ENCODE results near the gene VPS52. TPM values are rescaled to one million over a fixed set of nuclear protein-coding genes. Genes with fewer than 3 reads are reported as not detected.
"Not testable (repeated sequence)": the region's sequence is repeated elsewhere in the genome, so short reads cannot be mapped to it uniquely, and the experiment has no call there.

Gene VPS52
- polyA plus RNA-seq, 1 donor from 2014 or later: 29.1 TPM

GRCh38 chr6:33272275-33273128 is 826 bp upstream of the VPS52 start:
- Histone ChIP-seq H3K9me2 (ENCODE audit: insufficient read depth, low read length) (no peaks in the 10 kb centered on the region), H3K27me3 (ENCODE audit: insufficient read depth, low read depth, low read length) (no peaks in the 10 kb centered on the region), H3K9me3 (ENCODE audit: low read length) (no peaks in the 10 kb centered on the region), H3K4me2 (ENCODE audit: low read length) (peak overlapping the region; percentile 97), H3F3A (ENCODE audit: insufficient read depth, low read length, poor library complexity, severe bottlenecking) (no peaks in the 10 kb centered on the region), H4K20me1 (ENCODE audit: insufficient read depth) (no peaks in the 10 kb centered on the region), H3K79me2 (replicated peaks; ENCODE audit: insufficient read depth, low read length) (peaks cover 19% of the 10 kb centered on the region), H3K9ac (ENCODE audit: low read length) (peak overlapping the region; percentile 86), H2AFZ (ENCODE audit: low read depth, low read length) (no peak overlapping the region), H3K27ac (ENCODE audit: low read length) (peak overlapping the region; percentile 97), H3K4me3 (ENCODE audit: low read length) (peak overlapping the region; percentile 71), H3K36me3 (ENCODE audit: insufficient read depth, low read length) (no peaks in the 10 kb centered on the region)
- TF ChIP-seq EP300 (conservative IDR thresholded peaks at IDR 0.05; ENCODE audit: poor library complexity, severe bottlenecking) (no peak), POLR2AphosphoS5 (IDR thresholded peaks at IDR 0.05) (no peak), EZH2 (IDR thresholded peaks at IDR 0.05; ENCODE audit: borderline replicate concordance, insufficient read depth, low read length, poor library complexity, severe bottlenecking) (no peak), CTCF (IDR thresholded peaks at IDR 0.05; ENCODE audit: poor library complexity, severe bottlenecking) (no peak)

- no peaks in the 10 kb centered on the region for H3K36me3 ChIP-seq (ENCODE audit: insufficient read depth, low read length)
- H3K79me2 ChIP-seq (replicated peaks; ENCODE audit: insufficient read depth, low read length): peaks cover 19% of the 10 kb centered on the region
- H3K27ac ChIP-seq (ENCODE audit: low read length): peak overlapping the region; percentile 97
- no peaks in the 10 kb centered on the region for H3F3A ChIP-seq (ENCODE audit: insufficient read depth, low read length, poor library complexity, severe bottlenecking)
- H3K9ac ChIP-seq (ENCODE audit: low read length): peak overlapping the region; percentile 86
- peak overlapping the region; percentile 71 for H3K4me3 ChIP-seq (ENCODE audit: low read length)
- no peaks in the 10 kb centered on the region for H3K9me2 ChIP-seq (ENCODE audit: insufficient read depth, low read length)
- no peaks in the 10 kb centered on the region for H3K9me3 ChIP-seq (ENCODE audit: low read length)
- no peaks in the 10 kb centered on the region for H4K20me1 ChIP-seq (ENCODE audit: insufficient read depth)
- H3K4me2 ChIP-seq (ENCODE audit: low read length): peak overlapping the region; percentile 40
- H3K27me3 ChIP-seq (ENCODE audit: insufficient read depth, low read depth, low read length): no peaks in the 10 kb centered on the region
- H2AFZ ChIP-seq (ENCODE audit: low read depth, low read length): peak overlapping the region; percentile 74
- TF ChIP-seq MXI1 (conservative IDR thresholded peaks at IDR 0.05; ENCODE audit: poor library complexity, severe bottlenecking): no peak
- TF ChIP-seq CTCF (IDR thresholded peaks at IDR 0.05; ENCODE audit: poor library complexity, severe bottlenecking): no peak
These were observed 584 bp downstream of the VPS52 start for GRCh38 chr6:33271117-33271467.

DNA sequence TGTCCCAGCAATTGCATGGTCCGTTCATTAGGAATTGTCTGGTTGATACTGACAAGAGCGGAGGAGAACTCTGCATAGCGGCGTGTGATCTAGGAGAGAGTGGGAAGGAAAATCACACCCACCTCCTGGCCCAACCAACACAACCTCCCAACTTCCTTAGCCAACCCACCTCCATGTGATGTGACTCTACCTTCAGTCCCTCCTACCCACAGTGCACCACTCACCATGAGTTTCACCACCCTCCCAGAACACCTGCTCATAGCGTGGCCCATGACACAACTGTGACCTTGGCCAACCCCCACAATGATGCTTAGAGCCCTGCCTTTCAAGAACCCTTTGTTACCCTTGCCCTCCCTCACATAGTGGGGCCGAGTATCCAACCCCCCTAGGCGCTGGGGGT is 7.7 kb downstream of the VPS52 start:
- Histone ChIP-seq H3K4me2 (ENCODE audit: low read length) (no peak overlapping the region), H3K9ac (ENCODE audit: low read length) (no peak overlapping the region), H4K20me1 (ENCODE audit: insufficient read depth) (no peaks in the 10 kb centered on the region), H3K27ac (ENCODE audit: low read length) (no peak overlapping the region), H3F3A (ENCODE audit: insufficient read depth, low read length, poor library complexity, severe bottlenecking) (no peaks in the 10 kb centered on the region), H3K4me3 (ENCODE audit: low read length) (no peak overlapping the region), H2AFZ (ENCODE audit: low read depth, low read length) (no peak overlapping the region), H3K36me3 (ENCODE audit: insufficient read depth, low read length) (no peaks in the 10 kb centered on the region), H3K9me2 (ENCODE audit: insufficient read depth, low read length) (no peaks in the 10 kb centered on the region), H3K79me2 (replicated peaks; ENCODE audit: insufficient read depth, low read length) (no peaks in the 10 kb centered on the region), H3K27me3 (ENCODE audit: insufficient read depth, low read depth, low read length) (no peaks in the 10 kb centered on the region), H3K9me3 (ENCODE audit: low read length) (no peaks in the 10 kb centered on the region)
- TF ChIP-seq REST (IDR thresholded peaks at IDR 0.05; ENCODE audit: borderline replicate concordance) (no peak), MXI1 (conservative IDR thresholded peaks at IDR 0.05; ENCODE audit: poor library complexity, severe bottlenecking) (no peak), EZH2 (IDR thresholded peaks at IDR 0.05; ENCODE audit: borderline replicate concordance, insufficient read depth, low read length, poor library complexity, severe bottlenecking) (no peak), EP300 (conservative IDR thresholded peaks at IDR 0.05; ENCODE audit: poor library complexity, severe bottlenecking) (no peak), SMC3 (conservative IDR thresholded peaks at IDR 0.05; ENCODE audit: poor library complexity) (no peak), TAF1 (IDR thresholded peaks at IDR 0.05; ENCODE audit: low read depth) (no peak), POLR2AphosphoS5 (IDR thresholded peaks at IDR 0.05) (no peak)

- not testable (repeated sequence) for H3K9me2 ChIP-seq (ENCODE audit: insufficient read depth, low read length); H3K36me3 ChIP-seq (ENCODE audit: insufficient read depth, low read length); H4K20me1 ChIP-seq (ENCODE audit: insufficient read depth); H3K4me2 ChIP-seq (ENCODE audit: low read length); H3K79me2 ChIP-seq (replicated peaks; ENCODE audit: insufficient read depth, low read length); H3K27ac ChIP-seq (ENCODE audit: low read length); H3F3A ChIP-seq (ENCODE audit: insufficient read depth, low read length, poor library complexity, severe bottlenecking); H2AFZ ChIP-seq (ENCODE audit: low read depth, low read length); H3K9me3 ChIP-seq (ENCODE audit: low read length); H3K27me3 ChIP-seq (ENCODE audit: insufficient read depth, low read depth, low read length); H3K9ac ChIP-seq (ENCODE audit: low read length); H3K4me3 ChIP-seq (ENCODE audit: low read length)
These were observed 9.2 kb downstream of the VPS52 start for GRCh38 chr6:33262490-33262889.

Data from neural cell (in vitro differentiated cells).